Measurements from ENCODE around the gene CNIH3.
"Not testable (repeated sequence)": the region's sequence is repeated elsewhere in the genome, so short reads cannot be mapped to it uniquely, and the experiment has no call there.

Gene CNIH3

GRCh38 chr1:224690576-224690975 is 74.5 kb downstream of the CNIH3 start:
- no peak for DNase-seq

- DNase-seq, result no peak
Observed at GRCh38 chr1:224691148-224691925, 75.2 kb downstream of the CNIH3 start.

GRCh38 chr1:224694969-224695368 is 78.9 kb downstream of the CNIH3 start:
- DNase-seq, result no peak

GRCh38 chr1:224696021-224696420 is 79.9 kb downstream of the CNIH3 start:
- no peak for DNase-seq

- DNase-seq, result no peak
Observed at GRCh38 chr1:224696891-224697765, 81.0 kb downstream of the CNIH3 start.

- no peak for DNase-seq
Observed at GRCh38 chr1:224698015-224698451, 81.9 kb downstream of the CNIH3 start.

- DNase-seq, result no peak
Observed at GRCh38 chr1:224700918-224701531, 84.9 kb downstream of the CNIH3 start.

- no peak for DNase-seq
Observed at GRCh38 chr1:224703702-224704101, 87.6 kb downstream of the CNIH3 start.

GRCh38 chr1:224704107-224704735 is 88.1 kb downstream of the CNIH3 start:
- DNase-seq, result no peak

GRCh38 chr1:224705578-224705977 is 89.5 kb downstream of the CNIH3 start:
- no peak for DNase-seq

- no peak for DNase-seq
Observed at GRCh38 chr1:224707843-224708725, 92.0 kb downstream of the CNIH3 start.

GRCh38 chr1:224710196-224710595 is 94.1 kb downstream of the CNIH3 start:
- no peak for DNase-seq

GRCh38 chr1:224711231-224711756 is 95.2 kb downstream of the CNIH3 start:
- not testable (repeated sequence) for DNase-seq

- no peak for DNase-seq
Observed at GRCh38 chr1:224711876-224712275, 95.8 kb downstream of the CNIH3 start.

GRCh38 chr1:224713228-224713627 is 97.1 kb downstream of the CNIH3 start:
- no peak for DNase-seq

- DNase-seq, result no peak
Observed at GRCh38 chr1:224714553-224714952, 98.4 kb downstream of the CNIH3 start.

GRCh38 chr1:224718470-224719053 is 102.4 kb downstream of the CNIH3 start:
- DNase-seq, result no peak

GRCh38 chr1:224719716-224720115 is 103.6 kb downstream of the CNIH3 start:
- DNase-seq, result no peak

- DNase-seq, result no peak
Observed at GRCh38 chr1:224720216-224720615, 104.1 kb downstream of the CNIH3 start.

- no peak for DNase-seq
Observed at GRCh38 chr1:224721000-224721399, 104.9 kb downstream of the CNIH3 start.

- DNase-seq, result no peak
Observed at GRCh38 chr1:224722838-224723237, 106.7 kb downstream of the CNIH3 start.

Data from NCI-H1048 (cell line).